HG03025 (cell line): ENCODE results near the gene NEUROG3.
"Not testable (repeated sequence)": the region's sequence is repeated elsewhere in the genome, so short reads cannot be mapped to it uniquely, and the experiment has no call there.

ENCODE experiments used
- ATAC-seq: cut with Tn5 transposase; IDR thresholded peaks from one replicate; pipeline ENCODE4 v1.9.1; 2021; ENCODE audit warnings: mild to moderate bottlenecking, moderate library complexity; ENCODE audit not compliant: unreplicated experiment, low FRiP score

The NEUROG3 gene

DNA sequence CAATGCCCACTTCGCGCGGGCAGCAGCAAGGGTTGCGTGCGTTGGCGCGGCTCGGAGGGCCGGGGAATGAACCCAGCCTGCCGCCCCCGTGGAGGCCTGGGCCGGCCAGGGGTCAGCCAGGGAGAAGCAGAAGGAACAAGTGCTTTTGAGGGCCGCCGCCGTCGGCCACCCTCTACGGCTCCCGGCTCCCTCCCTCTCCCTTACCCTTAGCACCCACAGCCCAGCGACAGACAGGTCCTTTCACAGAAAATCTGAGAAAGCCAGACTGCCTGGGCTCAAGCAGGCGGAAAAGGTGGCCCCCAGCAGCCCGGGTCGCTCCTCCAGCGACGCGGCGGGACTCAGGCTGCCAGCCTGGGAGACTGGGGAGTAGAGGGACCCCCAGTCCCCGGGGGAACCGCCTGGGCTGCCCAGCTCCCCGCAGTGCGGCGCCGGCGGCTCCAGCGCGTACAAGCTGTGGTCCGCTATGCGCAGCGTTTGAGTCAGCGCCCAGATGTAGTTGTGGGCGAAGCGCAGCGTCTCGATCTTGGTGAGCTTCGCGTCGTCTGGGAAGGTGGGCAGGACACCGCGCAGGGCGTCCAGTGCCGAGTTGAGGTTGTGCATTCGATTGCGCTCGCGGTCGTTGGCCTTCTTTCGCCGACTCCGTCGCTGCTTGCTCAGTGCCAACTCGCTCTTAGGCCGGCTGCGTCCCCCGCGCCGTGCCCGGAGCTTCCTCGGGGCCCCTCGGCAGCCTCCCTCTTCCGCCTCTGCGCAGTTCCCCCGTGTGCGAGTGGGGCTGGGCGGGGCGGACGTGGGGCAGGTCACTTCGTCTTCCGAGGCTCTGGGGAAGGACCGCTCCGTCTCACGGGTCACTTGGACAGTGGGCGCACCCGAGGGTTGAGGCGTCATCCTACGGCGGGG is 815 bp downstream of the NEUROG3 start:
- no peak for ATAC-seq

DNA sequence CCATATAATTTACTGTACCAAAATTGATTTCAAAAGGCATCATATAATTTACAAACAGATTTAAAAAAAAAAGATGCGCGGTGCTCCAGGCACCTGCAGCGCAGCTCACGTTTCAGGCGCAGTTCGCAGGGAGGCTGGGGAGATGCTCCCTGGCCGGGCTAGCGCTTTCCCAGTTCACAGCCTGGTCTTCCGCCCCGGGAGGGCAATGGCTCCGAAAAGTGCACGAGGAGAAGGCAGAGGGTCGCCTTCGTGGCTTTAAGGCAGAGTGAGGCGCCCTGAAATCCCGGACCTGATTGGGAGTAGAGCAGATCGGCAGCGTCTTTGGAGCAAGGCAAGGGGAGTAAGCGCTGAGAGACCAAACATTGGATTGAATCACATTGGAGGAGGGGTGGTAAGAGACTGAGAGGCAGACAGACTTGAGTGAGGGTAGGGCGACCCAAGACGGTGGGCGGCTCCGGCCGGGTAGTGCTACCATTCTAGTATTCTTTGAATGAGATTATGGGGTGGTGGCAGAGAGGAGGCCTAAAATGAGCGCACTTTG is 1.5 kb downstream of the NEUROG3 start:
- ATAC-seq = no peak

DNA sequence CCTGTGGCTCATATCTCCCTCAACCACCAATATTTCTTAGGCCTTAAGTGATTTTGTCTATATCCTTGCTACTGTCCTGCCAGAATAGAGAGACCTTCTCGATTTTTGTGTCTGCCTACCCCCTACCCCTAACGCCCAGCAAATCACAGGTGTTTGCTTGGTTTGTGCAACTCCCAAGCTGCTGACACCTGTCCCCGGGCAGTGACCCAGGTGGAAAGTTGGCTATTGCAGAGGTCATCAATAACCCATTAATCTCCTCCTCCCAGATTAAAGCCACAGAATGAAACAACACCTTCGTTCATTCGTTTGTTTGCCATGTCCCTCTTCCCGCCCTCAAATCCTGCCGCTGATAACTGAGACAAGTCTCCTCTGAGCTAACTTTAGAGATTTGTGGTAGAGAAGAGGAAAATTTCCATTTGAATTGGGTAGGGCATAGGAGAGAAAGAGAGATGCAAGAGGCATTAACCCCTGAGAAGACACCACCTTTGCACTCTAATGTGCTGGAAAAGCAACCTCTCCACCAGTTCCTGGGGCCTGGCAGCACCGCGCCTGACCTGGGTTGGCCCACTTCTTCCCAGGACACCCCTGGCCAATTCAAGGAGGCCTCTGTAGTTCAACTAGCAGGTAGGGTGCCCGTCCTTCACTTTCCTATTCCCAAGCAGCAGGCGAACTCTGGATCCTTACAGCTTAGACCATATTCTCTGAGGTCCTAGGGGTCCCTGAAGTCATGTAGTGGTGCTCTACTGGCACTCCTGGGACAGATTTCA is 3.0 kb downstream of the NEUROG3 start:
- ATAC-seq = no peak

DNA sequence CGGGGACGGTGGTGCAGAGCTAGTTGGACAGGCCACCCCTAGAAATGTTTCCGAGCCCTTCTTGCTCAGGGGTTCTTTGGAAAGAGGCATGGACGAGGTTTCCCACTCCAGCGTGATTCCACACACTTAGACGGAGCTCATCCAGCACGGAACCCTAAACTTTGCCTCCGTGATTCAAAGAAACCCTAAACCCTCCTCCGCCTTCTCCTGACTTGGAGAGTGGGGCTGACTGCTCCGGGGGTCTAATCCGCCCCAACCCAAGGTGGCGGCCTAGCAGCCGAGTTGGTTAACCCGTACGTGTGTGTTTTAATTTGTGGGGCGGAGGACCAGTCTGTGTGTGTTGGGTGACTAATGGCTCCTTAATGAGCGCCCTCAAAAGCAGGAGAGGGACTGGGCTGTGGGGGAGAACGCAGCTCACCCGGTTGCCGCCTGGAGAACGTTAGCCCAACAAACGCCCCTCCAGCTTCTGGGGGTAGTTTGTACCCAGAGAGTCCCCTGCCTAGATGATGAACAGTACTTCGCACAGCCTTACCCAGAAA is 3.8 kb downstream of the NEUROG3 start:
- no peak for ATAC-seq

DNA sequence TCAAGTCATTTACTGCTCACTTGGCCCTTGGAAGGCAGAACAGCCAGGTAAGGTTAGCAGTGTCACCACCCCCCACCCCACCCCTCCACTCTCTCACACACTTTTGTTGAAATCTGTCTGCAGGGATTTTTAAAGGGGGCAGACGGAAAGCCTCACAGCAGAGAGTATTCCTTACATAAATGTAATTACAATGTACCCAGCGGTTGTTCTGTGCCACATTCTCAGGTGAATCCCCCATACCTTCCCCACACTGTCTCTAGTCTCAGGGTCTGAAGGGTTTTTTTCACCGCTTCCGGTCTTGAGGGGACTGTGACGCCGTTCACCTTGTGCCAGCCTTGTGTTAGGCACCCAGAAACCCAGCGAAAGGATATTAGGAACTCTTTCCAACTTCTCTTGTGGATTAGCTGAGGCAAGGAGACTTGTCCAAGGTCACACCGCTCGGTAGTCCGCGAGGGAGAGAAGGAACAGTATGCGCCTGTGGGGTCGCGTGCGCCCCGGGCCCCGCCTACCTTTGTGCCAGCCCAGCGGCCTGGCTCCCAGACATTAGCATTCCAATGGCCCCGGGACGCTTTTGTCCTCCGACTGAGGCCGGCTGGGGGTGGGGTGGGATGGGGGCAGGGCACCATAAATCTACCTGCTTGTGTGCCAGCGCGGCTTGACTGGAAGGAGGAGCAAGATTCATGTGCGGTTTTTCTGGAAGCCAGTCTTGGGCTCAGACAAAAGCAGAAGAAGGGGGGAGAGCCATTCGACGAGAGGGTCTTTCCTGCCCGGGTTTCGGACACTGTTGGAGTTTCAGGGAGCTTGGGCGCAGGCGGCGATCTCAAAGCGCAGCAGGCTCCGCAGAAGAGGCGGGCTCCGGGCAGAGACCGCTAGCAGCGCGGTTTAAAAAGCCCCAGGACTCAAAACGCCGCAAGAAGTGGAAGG is 4.5 kb downstream of the NEUROG3 start:
- no peak for ATAC-seq

DNA sequence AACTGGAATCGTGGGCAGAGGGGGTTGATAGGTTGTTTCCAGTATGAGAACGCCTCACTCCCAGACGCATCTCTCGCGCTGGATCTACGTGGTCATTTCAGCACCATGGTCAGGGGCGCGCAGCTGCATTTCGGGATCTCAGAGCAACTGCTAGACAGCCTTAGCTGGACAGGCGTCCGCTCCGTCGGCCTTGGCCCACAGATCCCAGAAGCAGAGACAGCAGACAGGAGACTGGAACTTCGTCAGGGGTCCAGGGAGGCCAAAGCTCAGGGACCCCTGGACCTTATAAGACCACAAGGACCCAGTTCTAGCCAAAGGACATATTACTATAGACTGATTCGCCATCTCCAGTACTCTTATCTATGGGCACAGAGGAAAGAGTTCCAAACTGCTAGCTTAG is 5.3 kb downstream of the NEUROG3 start:
- no peak for ATAC-seq

DNA sequence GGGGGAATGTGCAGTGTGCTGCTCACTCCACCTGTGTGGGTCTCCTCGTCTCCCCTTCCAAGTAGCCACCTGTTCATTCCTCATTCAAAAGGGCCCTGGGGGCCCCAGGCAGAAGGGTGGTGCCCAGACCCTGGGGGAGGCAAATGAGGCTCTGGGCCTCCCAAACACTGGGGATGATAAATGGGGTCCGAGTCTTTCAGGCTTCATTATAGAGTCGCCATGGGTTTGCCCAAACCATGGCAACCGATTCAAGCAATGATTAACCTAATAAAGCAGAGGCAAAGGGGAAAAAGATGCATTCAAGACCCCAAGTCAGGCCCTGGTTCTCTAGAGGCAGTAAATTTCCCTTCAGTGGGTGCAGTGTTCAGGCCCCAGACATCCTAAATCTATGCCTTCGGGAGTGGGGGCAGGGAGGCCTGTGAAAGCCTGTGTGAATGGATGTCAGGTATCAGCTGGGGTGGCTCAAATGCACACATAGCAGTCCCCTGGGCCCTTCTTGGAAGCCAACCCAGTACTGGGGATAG is 10.4 kb downstream of the NEUROG3 start:
- ATAC-seq = no peak

DNA sequence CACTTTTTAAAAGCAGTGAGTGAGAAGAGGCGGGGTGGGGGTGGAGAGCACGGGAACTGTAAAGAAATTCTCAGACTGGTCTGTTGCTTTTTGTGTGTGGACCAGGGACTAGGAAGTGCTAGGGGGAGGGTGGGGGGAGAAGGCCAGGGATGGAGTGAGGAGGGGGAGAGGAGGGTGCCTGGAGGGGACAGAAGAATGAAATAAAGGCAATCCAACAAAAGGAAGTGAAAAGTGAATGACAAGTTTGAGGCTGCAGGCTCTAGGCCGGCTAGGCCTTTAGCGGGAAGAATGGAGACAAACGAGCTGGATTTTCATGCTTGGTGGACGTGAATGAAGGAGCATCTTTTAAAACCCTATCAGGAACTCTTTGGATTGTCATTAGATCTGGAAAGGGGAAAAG is 13.7 kb downstream of the NEUROG3 start:
- ATAC-seq = no peak

DNA sequence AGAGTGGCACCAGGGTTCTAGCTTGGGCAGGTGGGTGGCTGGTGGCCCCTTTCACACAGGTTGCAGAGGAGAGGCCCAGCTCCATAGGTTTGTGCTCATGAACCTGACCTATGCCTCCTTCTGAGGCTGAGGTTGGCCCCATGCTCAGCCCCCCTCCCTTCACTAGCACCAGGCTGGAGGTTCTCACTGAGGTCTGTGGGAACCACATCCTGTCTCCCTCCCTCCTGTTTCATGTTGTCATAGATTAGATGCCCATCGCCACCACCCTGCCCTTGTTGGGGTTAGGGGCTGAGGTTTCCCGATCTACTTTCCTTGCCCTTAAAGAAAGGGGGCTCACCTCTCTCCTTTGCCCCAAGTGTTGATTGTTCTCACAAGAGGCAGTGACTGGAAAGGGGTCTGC is 14.7 kb downstream of the NEUROG3 start:
- ATAC-seq = no peak

DNA sequence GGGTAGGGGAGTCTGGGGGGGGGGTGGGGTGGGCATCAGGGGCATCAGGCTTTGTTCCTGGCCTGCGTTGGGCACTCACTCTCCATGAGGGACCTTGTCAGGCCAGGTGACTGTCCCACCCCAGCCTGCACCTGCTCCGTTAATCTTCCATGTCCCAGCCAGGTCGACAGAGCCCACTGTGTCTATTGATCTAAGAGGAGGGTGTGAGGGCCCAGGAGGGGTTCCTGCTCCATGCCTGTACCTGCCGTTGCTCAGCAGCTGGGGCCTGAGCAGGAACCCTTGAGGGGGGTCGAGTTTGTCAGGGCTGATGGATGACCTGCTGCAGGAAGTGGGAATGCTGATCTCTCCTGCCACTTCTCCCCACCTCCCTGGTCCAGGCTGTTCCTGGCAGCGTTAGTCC is 18.6 kb downstream of the NEUROG3 start:
- ATAC-seq = no peak

DNA sequence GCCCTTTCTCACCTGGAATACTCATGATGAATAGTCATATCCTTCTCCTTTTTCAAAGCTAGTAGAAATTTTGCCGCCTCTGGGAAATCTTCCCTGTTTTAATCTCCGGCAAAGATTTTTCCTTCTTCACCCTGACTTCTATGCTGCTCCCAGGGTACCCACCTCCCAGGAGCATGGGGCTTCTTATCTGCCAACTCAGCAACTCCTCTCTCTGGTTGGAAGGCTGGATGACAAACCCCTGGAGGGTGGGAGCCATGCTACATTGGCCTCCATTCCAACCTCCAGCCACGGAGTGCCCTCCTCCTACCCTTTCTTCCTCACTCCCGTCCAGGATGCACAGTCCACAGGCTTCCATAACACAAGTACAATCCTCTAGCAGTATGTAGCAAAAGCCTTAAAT is 19.9 kb downstream of the NEUROG3 start:
- no peak for ATAC-seq

DNA sequence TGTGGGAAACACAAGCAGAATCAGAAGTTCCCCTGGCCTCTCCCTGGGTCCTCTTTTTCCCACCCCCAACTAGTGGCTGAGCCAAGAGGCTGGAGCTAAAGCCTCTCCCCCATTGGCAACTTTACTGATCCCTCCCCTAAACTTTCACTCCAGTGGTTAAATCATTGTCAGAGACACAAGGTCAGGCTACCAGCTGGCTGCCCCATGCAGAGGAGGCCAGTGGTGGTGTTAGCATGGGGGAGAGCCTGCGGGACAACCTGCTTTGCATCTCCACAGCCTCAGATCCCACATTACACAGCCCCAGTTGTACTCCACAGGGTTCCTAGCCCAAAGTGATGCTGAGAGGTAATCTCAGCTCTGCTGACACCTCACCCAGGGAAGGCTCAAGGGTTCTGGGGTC is 21.0 kb downstream of the NEUROG3 start:
- ATAC-seq = no peak

DNA sequence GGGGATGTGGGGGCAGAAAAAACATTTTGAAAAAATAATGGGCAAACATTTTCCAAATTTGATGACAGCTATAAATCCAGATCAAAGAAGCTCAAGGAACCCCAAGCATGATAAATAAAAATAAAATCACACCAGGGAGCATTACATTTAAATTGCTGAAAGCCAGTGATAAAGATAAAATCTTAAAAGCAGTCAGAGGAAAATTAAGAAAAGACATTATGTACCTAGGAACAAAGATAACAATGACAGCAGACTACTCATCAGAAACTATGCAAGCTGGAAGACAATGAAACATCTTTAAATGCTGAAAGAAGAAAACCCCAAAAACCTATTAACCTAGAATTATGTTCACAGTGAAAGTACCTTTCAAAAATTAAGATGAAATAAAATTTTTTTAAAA is 23.3 kb downstream of the NEUROG3 start:
- ATAC-seq = no peak

DNA sequence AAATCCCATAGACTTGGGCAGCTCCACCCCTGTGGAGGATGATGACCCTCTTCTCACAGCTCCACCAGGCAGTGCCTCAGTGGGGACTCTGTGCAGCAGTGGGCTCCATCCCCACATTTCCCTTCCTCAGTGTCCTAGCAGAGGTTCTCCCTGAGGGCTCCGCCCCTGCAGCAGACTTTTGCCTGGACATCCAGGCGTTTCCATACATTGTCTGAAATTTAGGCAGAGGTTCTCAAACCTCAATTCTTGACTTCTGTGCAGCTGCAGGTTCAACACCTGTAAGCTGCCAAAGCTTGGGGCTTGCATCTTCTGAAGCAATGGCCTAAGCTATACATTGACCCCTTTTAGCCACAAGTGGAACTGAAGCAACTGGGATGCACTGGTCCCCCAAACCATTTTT is 31.8 kb downstream of the NEUROG3 start:
- ATAC-seq = no peak

DNA sequence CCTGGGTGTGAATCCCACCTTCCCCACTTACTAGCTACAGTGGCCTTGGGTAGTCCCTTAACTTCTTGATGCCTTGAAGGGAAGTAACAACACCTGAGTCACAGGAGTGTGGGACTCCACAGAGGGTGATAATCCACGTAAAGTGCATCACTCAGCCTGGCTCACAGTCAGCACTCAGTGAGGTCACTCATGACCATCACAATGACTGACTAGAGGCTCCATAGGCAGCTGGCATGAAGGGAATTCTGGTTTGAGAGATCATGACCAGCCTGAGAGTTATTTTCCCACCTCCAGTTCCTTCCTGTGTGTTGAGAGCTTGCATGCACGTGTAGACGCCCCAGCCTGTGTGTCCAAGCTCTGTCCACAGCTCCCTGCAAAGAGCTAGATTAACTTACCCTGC is 34.8 kb downstream of the NEUROG3 start:
- ATAC-seq = no peak

DNA sequence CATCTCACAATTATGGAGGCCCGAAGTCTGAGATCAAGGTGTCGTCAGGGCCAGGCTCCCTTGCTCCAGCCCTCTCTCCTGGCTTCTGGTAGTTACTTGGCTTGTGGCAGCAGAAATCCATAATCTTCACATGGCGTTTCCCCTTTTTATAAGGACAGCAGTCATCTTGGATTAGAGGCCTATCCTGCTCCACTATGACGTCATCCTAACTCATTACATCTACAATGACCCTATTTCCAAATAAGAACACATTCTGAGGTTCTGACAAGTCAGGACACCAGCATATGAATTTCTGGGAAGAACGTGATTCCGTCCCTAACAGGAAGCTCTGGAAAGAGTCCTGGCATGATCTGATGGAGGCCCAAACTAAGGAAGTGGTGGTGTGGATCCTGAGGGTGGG is 35.8 kb downstream of the NEUROG3 start:
- no peak for ATAC-seq

DNA sequence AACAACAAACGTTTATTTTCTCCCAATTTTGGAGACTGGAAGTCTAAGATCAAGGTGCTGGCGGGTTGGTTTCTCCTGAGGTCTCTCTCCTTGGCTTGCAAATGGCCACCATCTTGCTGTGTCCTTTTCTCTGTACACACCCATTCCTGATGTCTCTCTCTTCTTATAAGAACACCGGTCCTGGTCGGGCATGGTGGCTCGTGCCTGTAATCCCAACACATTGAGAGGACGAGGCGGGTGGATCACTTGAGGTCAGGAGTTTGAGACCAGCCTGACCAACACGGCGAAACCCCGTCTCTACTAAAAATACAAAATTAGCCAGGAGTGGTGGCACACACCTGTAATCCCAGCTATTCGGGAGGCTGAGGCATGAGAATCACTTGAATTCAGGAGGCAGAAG is 36.7 kb downstream of the NEUROG3 start:
- ATAC-seq = not testable (repeated sequence)

DNA sequence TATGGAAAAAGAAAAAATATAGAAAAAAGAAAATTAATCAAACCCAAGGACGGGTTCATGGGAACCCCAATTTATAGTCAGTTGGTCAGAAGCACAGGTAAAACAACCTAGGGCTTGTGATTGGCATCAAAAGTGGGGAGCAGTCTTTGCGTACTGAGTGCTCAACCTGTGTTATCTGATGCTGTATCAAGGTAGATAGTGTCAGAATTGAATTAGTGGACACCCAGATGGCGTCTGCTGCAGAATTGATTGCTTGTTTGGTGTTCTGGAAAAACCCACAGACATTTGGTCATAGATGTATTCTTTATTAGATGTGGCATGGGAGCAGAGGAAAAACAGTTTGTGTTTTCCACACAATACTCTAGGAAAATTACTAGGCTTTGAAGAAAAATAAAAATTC is 39.6 kb downstream of the NEUROG3 start:
- no peak for ATAC-seq

DNA sequence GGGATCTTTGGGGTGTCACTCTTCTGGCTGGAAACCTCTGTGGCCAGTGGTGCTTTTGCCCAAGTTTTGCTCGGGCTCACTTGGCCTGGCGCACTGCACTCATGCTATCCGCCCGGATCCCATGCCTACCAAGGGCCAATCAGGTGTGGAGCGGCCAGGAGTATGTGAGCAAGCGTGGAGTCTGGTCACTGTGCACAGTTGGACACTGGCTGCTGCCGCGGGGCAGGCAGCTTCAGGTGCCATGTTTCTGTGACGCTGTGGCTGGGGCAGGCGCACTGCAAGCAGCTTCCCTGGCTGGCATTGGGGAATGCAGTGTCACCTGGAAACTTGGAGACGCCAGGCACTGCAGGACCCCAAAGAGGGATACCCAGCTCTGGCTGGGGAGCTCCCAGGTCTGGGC is 45.3 kb downstream of the NEUROG3 start:
- no peak for ATAC-seq
